Fibroblast of lung (primary cell): ENCODE measurements around the gene LAPTM5. TPM values are rescaled to one million over a fixed set of nuclear protein-coding genes. Genes with fewer than 3 reads are reported as not detected.

Source experiments
- DNase-seq, 2 donors: peaks; one replicate each; pipeline versions ENCODE4 v3.0.0 to v3.0.0-alpha.2; 2010; ENCODE audit warnings: low read depth in 2 of 2
- H2AFZ ChIP-seq: 2 replicates; pipeline ENCODE4 v1.5.1; 2012; ENCODE audit warnings: low read length, control low read depth, inconsistent platforms
- H3K27ac ChIP-seq: 2 replicates; pipeline ENCODE4 v1.5.1; 2011; ENCODE audit warnings: low read length, control low read depth; ENCODE audit not compliant: insufficient read depth
- H3K27me3 ChIP-seq: 2 replicates; pipeline ENCODE4 v1.5.1; 2011; ENCODE audit warnings: mild to moderate bottlenecking, low read length; ENCODE audit not compliant: control insufficient read depth, insufficient read depth
- H3K36me3 ChIP-seq: 2 replicates; pipeline ENCODE4 v1.5.1; 2011; ENCODE audit warnings: low read length; ENCODE audit not compliant: control insufficient read depth, insufficient read depth
- H3K4me1 ChIP-seq: 2 replicates; pipeline ENCODE4 v1.5.1; 2011; ENCODE audit warnings: low read length; ENCODE audit not compliant: control insufficient read depth, insufficient read depth; ENCODE audit errors: extremely low read depth
- H3K4me2 ChIP-seq: 2 replicates; pipeline ENCODE4 v1.5.1; 2011; ENCODE audit warnings: low read length, control low read depth; ENCODE audit not compliant: insufficient read depth; ENCODE audit errors: extremely low read depth
- H3K4me3 ChIP-seq, 4 experiments: fragments of 200-600 bp in 1 of 4; sonication (generic) in 1 of 4; replicated peaks in 1 of 4; 2 replicates each; pipeline ENCODE4 v1.5.1; 2011 to 2016; ENCODE audit warnings: low read length in 4 of 4, low read depth in 3 of 4, mild to moderate bottlenecking in 3 of 4, control low read depth in 2 of 4, inconsistent platforms in 1 of 4, mixed read lengths in 1 of 4; ENCODE audit not compliant: insufficient read depth in 1 of 4; ENCODE audit errors: control extremely low read depth in 1 of 4
- H3K79me2 ChIP-seq: 2 replicates; pipeline ENCODE4 v1.5.1; 2012; ENCODE audit warnings: mild to moderate bottlenecking, low read length, inconsistent platforms; ENCODE audit not compliant: control insufficient read depth, insufficient read depth
- H3K9ac ChIP-seq: 2 replicates; pipeline ENCODE4 v1.5.1; 2011; ENCODE audit warnings: mild to moderate bottlenecking, low read length, control low read depth; ENCODE audit not compliant: insufficient read depth
- H3K9me3 ChIP-seq: 2 replicates; pipeline ENCODE4 v1.5.1; 2012; ENCODE audit warnings: low read depth, low read length; ENCODE audit not compliant: control insufficient read depth, insufficient read depth
- H4K20me1 ChIP-seq: 2 replicates; pipeline ENCODE4 v1.5.1; 2011; ENCODE audit warnings: low read length; ENCODE audit not compliant: control insufficient read depth, insufficient read depth; ENCODE audit errors: extremely low read depth
- CTCF ChIP-seq, 2 donors: IDR thresholded peaks in 1 of 2; conservative IDR thresholded peaks in 1 of 2; 1 replicate in 1 of 2; 2 replicates in 1 of 2; pipeline ENCODE4 v1.5.1; 2011 to 2012; ENCODE audit warnings: low read length in 2 of 2, control low read depth in 1 of 2, inconsistent platforms in 1 of 2, low read depth in 1 of 2, mild to moderate bottlenecking in 1 of 2
- EZH2 ChIP-seq: IDR thresholded peaks from 2 replicates; pipeline ENCODE4 v1.5.1; 2012; ENCODE audit warnings: low read length, control low read depth, mild to moderate bottlenecking; ENCODE audit errors: missing control alignments
- polyA plus RNA-seq, 2 donors: library from polyadenylated mRNA; depleted of rRNA in 1 of 2; stranded (reverse) in 1 of 2; unstranded in 1 of 2; fragments of >200 nt; gene quantifications; 2 replicates each; pipeline ENCODE4 v1.2.1, GENCODE V29; 2011 to 2012; ENCODE audit warnings: missing spikeins in 1 of 2
- total RNA-seq: library from RNA; depleted of rRNA; stranded (reverse); fragments of >200 nt; gene quantifications from 2 replicates; pipeline ENCODE4 v1.2.1, GENCODE V29; 2014

Gene LAPTM5
- total and polyA plus RNA-seq, 2 donors (not counting 1 experiment from before 2014, with no cell fraction given): under 0.01 to 0.32 TPM

- Histone ChIP-seq H3K4me2 (no peak overlapping the region), H2AFZ (no peak overlapping the region), H3K4me1 (no peaks in the 10 kb centered on the region), H3K27ac (no peak overlapping the region), H4K20me1 (no peaks in the 10 kb centered on the region), H3K9ac (no peak overlapping the region), H3K4me3 (no peak overlapping the region), H3K27me3 (peaks cover 5% of the 10 kb centered on the region), H3K36me3 (no peaks in the 10 kb centered on the region), H3K79me2 (no peaks in the 10 kb centered on the region), H3K9me3 (no peaks in the 10 kb centered on the region)
- TF ChIP-seq CTCF (conservative IDR thresholded peaks at IDR 0.05 in 1 of 2, IDR thresholded peaks at IDR 0.05 in 1 of 2; ENCODE audit: low read depth in 1 of 2, low read length in 2 of 2): no peak
- TF ChIP-seq EZH2: no peak
- no peak for DNase-seq
Observed at GRCh38 chr1:30712583-30712982, 45.0 kb downstream of the LAPTM5 start.

GRCh38 chr1:30710407-30710806 lies 47.2 kb downstream of the LAPTM5 start:
- Histone ChIP-seq H3K36me3 (no peaks in the 10 kb centered on the region), H3K27ac (no peak overlapping the region), H3K27me3 (peaks cover 5% of the 10 kb centered on the region), H4K20me1 (no peaks in the 10 kb centered on the region), H2AFZ (no peak overlapping the region), H3K9me3 (no peaks in the 10 kb centered on the region), H3K9ac (no peak overlapping the region), H3K4me1 (no peaks in the 10 kb centered on the region), H3K4me3 (no peak overlapping the region), H3K4me2 (no peak overlapping the region), H3K79me2 (no peaks in the 10 kb centered on the region)
- no peak for DNase-seq
- no peak for TF ChIP-seq CTCF (conservative IDR thresholded peaks at IDR 0.05 in 1 of 2, IDR thresholded peaks at IDR 0.05 in 1 of 2; ENCODE audit: low read depth in 1 of 2, low read length in 2 of 2)
- no peak for TF ChIP-seq EZH2

- no peak overlapping the region for H2AFZ ChIP-seq
Observed at GRCh38 chr1:30708361-30708728, 49.2 kb downstream of the LAPTM5 start.

More at GRCh38 chr1:30708361-30708728, 49.2 kb downstream of the LAPTM5 start:
- H3K4me3 ChIP-seq: no peak overlapping the region
- H3K4me1 ChIP-seq: no peaks in the 10 kb centered on the region
- TF ChIP-seq EZH2: no peak
- TF ChIP-seq CTCF (conservative IDR thresholded peaks at IDR 0.05 in 1 of 2, IDR thresholded peaks at IDR 0.05 in 1 of 2; ENCODE audit: low read depth in 1 of 2, low read length in 2 of 2): no peak
- no peaks in the 10 kb centered on the region for H3K36me3 ChIP-seq
- DNase-seq: no peak
- H3K27ac ChIP-seq: no peak overlapping the region
- H3K4me2 ChIP-seq: no peak overlapping the region
- H3K9me3 ChIP-seq: no peaks in the 10 kb centered on the region
- H3K9ac ChIP-seq: no peak overlapping the region
- H4K20me1 ChIP-seq: no peaks in the 10 kb centered on the region
- no peaks in the 10 kb centered on the region for H3K79me2 ChIP-seq
- H3K27me3 ChIP-seq: peaks cover 5% of the 10 kb centered on the region
